SK-N-SH (cell line): ENCODE results near the gene TULP4. TPM values are rescaled to one million over a fixed set of nuclear protein-coding genes. Genes with fewer than 3 reads are reported as not detected.
"Not testable (repeated sequence)": the region's sequence is repeated elsewhere in the genome, so short reads cannot be mapped to it uniquely, and the experiment has no call there.

ENCODE experiments used
- CTCF ChIA-PET: fragments of 300-600, 350-600 bp; formaldehyde crosslinking; extraction: SDS; loops from one replicate; lab custom pipeline; 2021; lab: Yijun Ruan, JAX
- POLR2A ChIA-PET: fragments of 350-600 bp; sonication (Branson Sonifier 250); formaldehyde crosslinking; extraction: SDS; loops from one replicate; lab custom pipeline; 2020; ENCODE audit warnings: antibody characterized with exemption, inconsistent platforms; lab: Yijun Ruan, JAX
- DNase-seq: peaks from one replicate; pipeline ENCODE4 v3.0.0; 2012
- H2AFZ ChIP-seq: fragments of 200-600 bp; sonication (generic); 2 replicates; pipeline ENCODE4 v1.8.1; 2016; ENCODE audit warnings: antibody characterized with exemption, mild to moderate bottlenecking, low read depth
- H3F3A ChIP-seq: fragments of 200-600 bp; sonication (generic); replicated peaks from 2 replicates; pipeline ENCODE3; 2016; ENCODE audit warnings: antibody characterized with exemption, mild to moderate bottlenecking; ENCODE audit not compliant: insufficient read depth
- H3K27ac ChIP-seq, 2 experiments: fragments of 200-500 bp in 1 of 2; fragments of 200-600 bp in 1 of 2; sonication (Bioruptor generic) in 1 of 2; sonication (generic), shearing (Covaris generic) in 1 of 2; 2 replicates each; pipeline versions ENCODE4 v1.5.1 to v1.6.1; 2014 to 2016; ENCODE audit warnings: low read depth in 2 of 2, inconsistent platforms in 1 of 2, low read length in 1 of 2, mild to moderate bottlenecking in 1 of 2, mixed read lengths in 1 of 2
- H3K27me3 ChIP-seq: fragments of 200-600 bp; sonication (generic), shearing (Covaris generic); 2 replicates; pipeline ENCODE4 v1.6.1; 2016; ENCODE audit warnings: mixed run types; ENCODE audit not compliant: insufficient read depth
- H3K36me3 ChIP-seq, 2 experiments: fragments of 200-500 bp in 1 of 2; fragments of 200-600 bp in 1 of 2; sonication (Bioruptor generic) in 1 of 2; sonication (generic) in 1 of 2; replicated peaks in 1 of 2; 2 replicates each; pipeline versions ENCODE3 to v1.5.1; 2014 to 2016; ENCODE audit warnings: low read length in 1 of 2, mild to moderate bottlenecking in 1 of 2; ENCODE audit not compliant: insufficient read depth in 2 of 2, control insufficient read depth in 1 of 2
- H3K4me1 ChIP-seq, 2 experiments: fragments of 200-500 bp in 1 of 2; fragments of 200-600 bp in 1 of 2; sonication (Bioruptor generic) in 1 of 2; sonication (generic), shearing (Covaris generic) in 1 of 2; 2 replicates each; pipeline versions ENCODE4 v1.5.1 to v1.6.1; 2014 to 2016; ENCODE audit warnings: low read depth in 1 of 2, low read length in 1 of 2, mixed run types in 1 of 2; ENCODE audit not compliant: insufficient read depth in 2 of 2, control insufficient read depth in 1 of 2
- H3K4me2 ChIP-seq: fragments of 200-600 bp; sonication (generic), shearing (Covaris generic); 2 replicates; pipeline ENCODE4 v1.6.1; 2017; ENCODE audit warnings: mixed run types
- H3K4me3 ChIP-seq, 2 experiments: fragments of 200-500 bp in 1 of 2; fragments of 200-600 bp in 1 of 2; sonication (Bioruptor generic) in 1 of 2; sonication (generic), shearing (Covaris generic) in 1 of 2; 2 replicates each; pipeline versions ENCODE4 v1.5.1 to v1.8.1; 2014 to 2016; ENCODE audit warnings: low read depth in 2 of 2, inconsistent platforms in 1 of 2, low read length in 1 of 2, mild to moderate bottlenecking in 1 of 2, mixed read lengths in 1 of 2, moderate library complexity in 1 of 2
- H3K79me2 ChIP-seq: fragments of 200-600 bp; sonication (generic); 2 replicates; pipeline ENCODE4 v1.8.1; 2017; ENCODE audit warnings: mild to moderate bottlenecking; ENCODE audit not compliant: insufficient read depth
- H3K9ac ChIP-seq: fragments of 200-600 bp; sonication (generic); 2 replicates; pipeline ENCODE4 v1.6.1; 2017; ENCODE audit warnings: mixed run types
- H3K9me2 ChIP-seq: fragments of 200-600 bp; sonication (generic); 2 replicates; pipeline ENCODE4 v1.6.1; 2017; ENCODE audit warnings: mixed run types
- H3K9me3 ChIP-seq: fragments of 200-600 bp; sonication (generic); 2 replicates; pipeline ENCODE4 v1.6.1; 2017; ENCODE audit warnings: mixed run types, mild to moderate bottlenecking, moderate library complexity
- H4K20me1 ChIP-seq: fragments of 200-600 bp; sonication (generic); 2 replicates; pipeline ENCODE4 v1.6.1; 2017; ENCODE audit warnings: mild to moderate bottlenecking, mixed run types; ENCODE audit not compliant: insufficient read depth
- ELF1 ChIP-seq: IDR thresholded peaks from 2 replicates; pipeline ENCODE4 v1.4.0; 2012
- FOSL2 ChIP-seq: IDR thresholded peaks from 2 replicates; pipeline ENCODE4 v1.4.0; 2012; ENCODE audit warnings: low read depth, mild to moderate bottlenecking, moderate library complexity, borderline replicate concordance
- FOXM1 ChIP-seq: IDR thresholded peaks from 2 replicates; pipeline ENCODE4 v1.4.0; 2012; ENCODE audit warnings: low read depth, mild to moderate bottlenecking
- GABPA ChIP-seq: IDR thresholded peaks from 2 replicates; pipeline ENCODE4 v1.4.0; 2012; ENCODE audit warnings: low read depth, mild to moderate bottlenecking
- GATA2 ChIP-seq: sonication (generic); formaldehyde crosslinking; IDR thresholded peaks from 2 replicates; pipeline ENCODE4 v1.5.0; 2020; ENCODE audit warnings: mild to moderate bottlenecking, missing genetic modification reagents
- MXI1 ChIP-seq: IDR thresholded peaks from 2 replicates; pipeline ENCODE4 v1.6.1; 2012; ENCODE audit warnings: mild to moderate bottlenecking, low read depth, low read length, improper control_type of control experiment
- REST ChIP-seq: IDR thresholded peaks from 2 replicates; pipeline ENCODE4 v1.6.1; 2012; ENCODE audit warnings: mild to moderate bottlenecking, low read depth, low read length, moderate library complexity
- SIN3A ChIP-seq: IDR thresholded peaks from 2 replicates; pipeline ENCODE4 v1.6.1; 2012; ENCODE audit warnings: low read depth, mild to moderate bottlenecking, low read length, moderate library complexity, borderline replicate concordance
- USF1 ChIP-seq: IDR thresholded peaks from 2 replicates; pipeline ENCODE4 v1.4.0; 2012; ENCODE audit warnings: low read depth, borderline replicate concordance
- WGBS: methylation state at CpG from one replicate; pipeline ENCODE4 v1.1.6; 2017; ENCODE audit warnings: low lambda C conversion rate; 5-methylcytosine and 5-hydroxymethylcytosine counted together
- polyA plus RNA-seq, 3 experiments: library from polyadenylated mRNA; depleted of rRNA; stranded (reverse); fragments of >200 nt; gene quantifications; 2 replicates each; pipeline ENCODE4 v1.2.3, GENCODE V29; 2012
- TF ChIP-seq, protein P1 (sequence below): IDR thresholded peaks from 2 replicates; pipeline ENCODE4; 2012

TULP4 gene
- polyA plus RNA-seq, 1 of the 3 experiments (the other 2 are of a cell fraction): 5.9 TPM

GRCh38 chr6:158338311-158339112 lies 26.2 kb downstream of the TULP4 start (continued):
- TF ChIP-seq SIN3A (no peak), USF1 (no peak), FOSL2 (no peak), ELF1 (no peak), FOXM1 (no peak), REST (no peak), GATA2 (CRISPR knock-in tag) (no peak), GABPA (no peak), MXI1 (no peak)
- TF ChIP-seq, protein P1, sequence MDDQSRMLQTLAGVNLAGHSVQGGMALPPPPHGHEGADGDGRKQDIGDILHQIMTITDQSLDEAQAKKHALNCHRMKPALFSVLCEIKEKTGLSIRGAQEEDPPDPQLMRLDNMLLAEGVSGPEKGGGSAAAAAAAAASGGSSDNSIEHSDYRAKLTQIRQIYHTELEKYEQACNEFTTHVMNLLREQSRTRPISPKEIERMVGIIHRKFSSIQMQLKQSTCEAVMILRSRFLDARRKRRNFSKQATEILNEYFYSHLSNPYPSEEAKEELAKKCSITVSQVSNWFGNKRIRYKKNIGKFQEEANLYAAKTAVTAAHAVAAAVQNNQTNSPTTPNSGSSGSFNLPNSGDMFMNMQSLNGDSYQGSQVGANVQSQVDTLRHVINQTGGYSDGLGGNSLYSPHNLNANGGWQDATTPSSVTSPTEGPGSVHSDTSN: no peak

- H3K9me3 ChIP-seq, H3K4me1 ChIP-seq, H3F3A ChIP-seq, H3K4me2 ChIP-seq, H4K20me1 ChIP-seq, DNase-seq, H3K9me2 ChIP-seq, POLR2A ChIA-PET, H2AFZ ChIP-seq, H3K4me3 ChIP-seq, CTCF ChIA-PET, H3K27ac ChIP-seq, H3K9ac ChIP-seq, H3K27me3 ChIP-seq: not testable (repeated sequence)
- H3K36me3 ChIP-seq: peaks cover 0 to 19% of the 10 kb centered on the region in 2 experiments
- 67% methylated on average over 7 of the region's 10 CpGs for WGBS
- H3K79me2 ChIP-seq: peaks cover 67% of the 10 kb centered on the region
Observed at GRCh38 chr6:158339197-158339596, 26.9 kb downstream of the TULP4 start.
